Activated naive CD8-positive, alpha-beta T cell treated with anti-CD3 and anti-CD28 coated beads, Interleukin-2, amount 50 U/mL, for 16 hours (primary cell): ENCODE results near the gene TLL2.

ENCODE experiments used
- DNase-seq: peaks from one replicate; pipeline ENCODE4 v3.0.0-alpha.2; 2020; ENCODE audit warnings: low read depth, low spot score

Gene TLL2

DNA sequence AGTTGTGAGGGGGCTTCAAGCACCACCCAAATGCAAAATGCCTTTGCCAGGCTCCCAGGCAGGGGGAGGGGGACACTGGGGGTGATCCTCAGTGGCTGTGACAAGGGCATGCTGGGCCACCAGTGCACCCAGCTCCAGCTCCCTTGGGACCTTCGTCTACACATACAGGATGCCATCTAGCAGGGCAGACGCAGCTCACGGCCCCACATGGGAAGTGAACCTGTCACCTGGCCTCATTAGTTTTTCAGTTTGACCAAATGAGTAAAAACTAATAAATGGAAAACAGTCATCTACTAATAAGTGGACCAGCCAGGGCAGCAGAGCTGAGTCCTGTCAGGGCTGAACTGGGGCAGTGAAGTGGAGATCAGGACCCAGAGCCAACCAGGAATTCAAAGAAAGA is 50.2 kb downstream of the TLL2 start:
- no peak for DNase-seq

DNA sequence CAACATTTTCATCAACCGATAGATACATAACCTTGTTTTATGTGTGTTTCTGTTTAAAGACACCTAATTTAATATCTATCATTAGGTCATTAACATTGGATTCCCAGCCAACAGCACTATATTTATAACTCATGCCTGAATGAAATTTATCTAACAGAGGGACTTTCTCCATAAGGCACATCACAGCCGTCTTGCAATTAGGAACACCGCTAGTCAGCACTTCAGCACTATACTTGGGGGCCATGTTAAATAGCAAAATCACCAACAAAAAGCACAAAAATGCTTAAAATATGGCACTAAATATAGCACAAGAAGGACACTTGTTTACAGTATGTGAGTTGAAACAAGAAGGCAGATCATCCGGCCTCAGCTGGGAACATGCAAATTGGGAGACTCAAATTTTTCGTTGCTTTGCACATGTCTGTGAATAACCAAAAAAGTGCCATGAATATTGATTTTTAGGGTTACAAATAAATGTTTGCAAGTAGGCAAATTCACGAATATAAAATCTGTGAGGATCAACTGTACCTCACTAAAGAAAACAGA is 51.0 kb downstream of the TLL2 start:
- no peak for DNase-seq

DNA sequence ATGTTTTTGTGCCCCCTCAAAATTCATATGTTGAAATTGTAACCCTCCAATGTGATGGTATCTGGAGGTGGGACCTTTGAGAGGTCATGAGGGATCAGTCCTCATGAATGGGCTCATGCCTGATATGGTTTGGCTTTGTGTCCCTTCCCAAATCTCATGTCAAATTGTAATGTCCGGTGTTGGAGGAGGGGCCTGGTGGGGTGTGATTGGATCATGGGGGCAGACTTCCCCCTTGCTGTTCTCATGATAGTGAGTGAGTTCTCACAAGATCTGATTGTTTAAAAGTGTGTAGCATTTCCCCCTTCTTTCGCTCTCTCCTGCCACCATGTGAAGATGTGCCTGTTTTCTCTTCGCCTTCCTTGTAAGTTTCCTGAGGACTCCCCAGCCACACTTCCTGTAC is 53.4 kb downstream of the TLL2 start:
- no peak for DNase-seq

DNA sequence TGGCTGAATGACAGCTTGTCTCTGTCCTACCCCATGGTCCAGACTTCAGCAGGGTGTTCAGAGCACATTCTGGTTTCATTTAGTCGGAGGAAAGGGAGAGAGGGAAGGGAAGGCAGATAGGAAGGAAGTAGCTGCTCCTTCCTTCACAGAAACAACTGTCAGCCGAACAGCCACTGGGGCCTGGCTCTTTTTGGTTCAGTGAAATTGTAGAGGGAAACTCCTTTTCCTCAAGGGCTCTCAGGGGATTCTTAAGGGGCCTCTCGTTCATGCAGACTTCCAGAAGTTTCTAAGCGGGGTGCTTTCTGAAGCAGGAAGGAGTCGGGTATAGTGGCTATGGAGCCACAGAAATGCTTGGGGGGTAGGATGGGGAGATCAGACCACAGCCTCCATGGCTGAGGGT is 56.4 kb downstream of the TLL2 start:
- no peak for DNase-seq

DNA sequence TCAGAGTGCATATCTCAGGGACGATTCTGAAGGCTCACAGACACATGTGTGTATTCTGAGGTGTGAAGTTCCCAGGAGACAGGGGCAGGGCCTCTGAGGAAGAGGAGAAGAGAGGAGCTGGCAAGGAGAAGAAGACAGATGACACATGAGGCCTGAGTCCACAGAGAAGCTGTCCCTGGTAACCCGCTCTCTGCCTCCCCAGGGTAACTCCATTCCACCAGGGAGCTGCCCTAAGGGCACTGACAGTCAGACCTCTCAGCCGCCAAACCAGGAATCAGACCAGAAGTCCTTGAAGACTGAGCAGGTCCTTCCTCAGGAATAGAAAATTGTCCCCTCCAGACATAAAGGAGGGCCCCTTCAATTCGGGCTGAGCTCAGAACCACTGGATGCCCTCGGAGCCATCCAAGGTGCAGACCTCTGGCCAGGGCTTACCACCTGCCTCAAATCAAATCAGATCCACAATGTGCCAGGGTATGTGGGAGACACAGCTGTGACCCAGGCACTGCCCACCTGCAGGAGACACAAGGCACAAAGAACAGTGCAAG is 57.4 kb downstream of the TLL2 start:
- no peak for DNase-seq

DNA sequence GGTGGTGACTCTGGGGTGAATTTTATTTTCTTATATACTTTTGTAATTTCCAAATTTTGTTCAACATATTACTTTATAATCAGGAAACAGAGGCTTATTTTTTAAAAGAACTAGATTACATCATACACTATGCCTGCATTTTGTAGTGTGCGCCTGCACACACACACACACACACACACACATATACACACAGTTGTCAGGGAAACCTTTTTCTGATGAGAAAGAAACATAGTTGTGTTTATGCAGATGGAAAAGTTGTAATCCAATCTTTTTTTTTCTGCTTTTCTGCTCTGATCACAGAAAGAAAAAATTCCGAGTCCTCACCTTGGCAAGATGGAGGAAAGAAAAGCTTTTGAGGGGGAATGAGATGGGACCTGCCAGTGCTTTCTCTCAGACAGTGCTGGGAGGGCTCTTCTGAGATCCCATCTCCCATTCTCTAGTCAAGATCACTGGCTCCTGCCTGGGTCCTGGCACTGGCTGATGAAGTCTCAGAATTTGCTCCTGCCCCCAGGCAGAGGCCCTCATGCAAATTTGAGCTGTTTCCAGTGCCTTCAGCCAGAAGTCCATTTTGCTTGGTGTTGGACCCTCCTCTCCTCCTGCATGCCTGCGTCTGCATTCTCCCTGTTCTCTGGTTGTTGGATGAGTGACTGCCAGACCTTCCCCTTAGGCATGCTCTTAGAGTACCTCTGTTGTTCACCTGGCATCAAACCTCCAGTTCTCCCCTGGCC is 59.7 kb downstream of the TLL2 start:
- no peak for DNase-seq

DNA sequence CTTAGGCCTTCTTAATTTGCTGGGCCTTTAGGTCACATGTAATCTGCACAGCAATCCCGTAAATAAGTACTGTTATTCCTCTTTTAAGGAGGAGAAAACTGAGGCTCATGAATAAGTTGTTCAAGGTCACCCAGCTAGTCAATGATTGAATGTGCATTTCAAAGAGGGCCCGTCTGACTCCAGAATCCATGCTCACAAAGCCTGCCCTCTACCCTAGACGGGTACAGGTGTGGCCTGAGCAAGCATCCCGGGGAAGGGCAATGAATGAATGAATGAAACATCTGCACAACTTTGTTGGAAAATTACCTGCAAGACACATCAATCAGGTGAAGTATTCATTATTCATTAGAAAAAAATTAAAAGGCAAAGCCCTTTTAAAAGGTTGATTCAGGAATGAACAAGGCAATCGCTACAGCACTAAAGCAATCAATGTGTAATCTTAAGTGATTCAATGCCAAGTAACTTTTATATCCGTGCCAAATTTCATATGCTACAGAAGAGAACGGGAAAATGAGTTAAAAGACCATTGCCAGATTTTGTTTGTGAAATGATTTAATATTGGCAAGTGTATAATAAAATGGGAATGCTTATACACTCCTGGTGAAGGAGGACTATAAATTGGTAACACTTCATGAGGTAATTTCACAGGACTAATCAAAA is 61.1 kb downstream of the TLL2 start:
- no peak for DNase-seq

DNA sequence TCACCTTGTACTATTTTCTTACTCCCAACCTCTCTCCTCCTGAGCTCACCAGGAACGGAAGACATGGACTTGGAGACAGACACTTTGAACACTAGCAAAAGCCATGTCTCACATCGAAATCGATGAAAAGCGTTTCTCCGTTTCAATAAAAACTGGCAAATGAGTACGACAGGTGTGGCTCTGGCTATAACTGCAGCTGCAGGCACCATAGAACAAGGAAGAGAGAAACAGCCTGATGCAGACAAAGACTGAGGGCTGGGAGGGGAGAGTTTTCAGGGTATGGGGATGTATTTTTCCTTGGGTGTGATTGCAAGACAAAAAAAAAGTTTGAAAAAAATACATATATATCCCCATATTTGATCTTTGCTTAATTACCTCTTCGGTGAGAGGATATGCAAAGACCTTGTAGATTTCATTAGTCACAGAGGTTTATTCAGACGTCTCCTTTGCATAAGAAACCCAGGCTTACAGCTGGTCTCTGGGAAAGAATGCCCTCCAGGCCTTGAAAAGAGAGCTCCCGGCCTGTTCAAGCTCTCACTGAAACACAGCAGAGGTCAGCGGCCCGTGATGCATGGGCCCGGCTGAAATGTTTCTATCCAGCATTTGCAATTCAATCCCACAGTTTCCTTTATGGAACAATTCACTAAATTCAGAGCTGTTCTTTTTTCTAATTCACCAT is 63.1 kb downstream of the TLL2 start:
- DNase-seq: no peak

DNA sequence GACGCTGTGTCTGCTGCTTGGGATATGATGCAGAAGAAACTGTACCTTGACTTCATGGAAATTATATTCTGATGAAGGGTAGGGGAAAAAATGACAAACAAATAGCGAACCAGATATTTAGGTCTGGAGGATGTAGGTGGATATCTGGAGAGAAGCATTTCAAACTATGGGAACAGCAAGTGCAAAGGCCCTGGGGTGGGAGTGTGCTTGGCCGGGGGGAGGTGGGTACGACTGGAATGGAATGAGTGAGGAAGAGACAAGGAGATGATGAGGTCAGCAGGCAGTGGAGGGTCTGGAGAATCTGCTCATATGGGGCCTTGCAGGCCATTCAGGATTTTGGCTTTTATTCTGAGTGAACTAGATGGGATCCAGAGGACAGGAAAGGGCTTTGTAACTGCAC is 65.2 kb downstream of the TLL2 start:
- no peak for DNase-seq

DNA sequence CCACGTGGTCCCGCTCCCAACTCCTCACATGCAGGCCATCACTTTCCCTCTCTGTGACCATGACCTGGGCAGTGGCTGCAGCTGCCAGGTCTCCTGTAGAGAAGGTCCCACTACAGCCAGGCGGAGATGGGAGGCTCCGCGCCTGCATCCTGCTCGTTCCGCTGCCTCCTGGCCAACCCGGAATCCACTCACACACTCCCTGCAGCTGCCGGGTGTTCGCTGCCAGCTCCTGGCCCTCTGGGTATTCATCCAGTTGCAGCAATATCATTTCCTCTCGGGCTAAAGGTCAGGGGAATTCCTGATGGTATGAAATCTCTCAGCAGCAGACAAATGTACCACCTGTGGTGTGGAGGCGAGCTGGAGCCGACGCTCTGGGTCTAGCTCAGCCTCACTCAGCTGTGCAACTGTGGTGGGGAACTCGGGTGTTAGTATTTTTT is 65.7 kb downstream of the TLL2 start:
- no peak for DNase-seq

DNA sequence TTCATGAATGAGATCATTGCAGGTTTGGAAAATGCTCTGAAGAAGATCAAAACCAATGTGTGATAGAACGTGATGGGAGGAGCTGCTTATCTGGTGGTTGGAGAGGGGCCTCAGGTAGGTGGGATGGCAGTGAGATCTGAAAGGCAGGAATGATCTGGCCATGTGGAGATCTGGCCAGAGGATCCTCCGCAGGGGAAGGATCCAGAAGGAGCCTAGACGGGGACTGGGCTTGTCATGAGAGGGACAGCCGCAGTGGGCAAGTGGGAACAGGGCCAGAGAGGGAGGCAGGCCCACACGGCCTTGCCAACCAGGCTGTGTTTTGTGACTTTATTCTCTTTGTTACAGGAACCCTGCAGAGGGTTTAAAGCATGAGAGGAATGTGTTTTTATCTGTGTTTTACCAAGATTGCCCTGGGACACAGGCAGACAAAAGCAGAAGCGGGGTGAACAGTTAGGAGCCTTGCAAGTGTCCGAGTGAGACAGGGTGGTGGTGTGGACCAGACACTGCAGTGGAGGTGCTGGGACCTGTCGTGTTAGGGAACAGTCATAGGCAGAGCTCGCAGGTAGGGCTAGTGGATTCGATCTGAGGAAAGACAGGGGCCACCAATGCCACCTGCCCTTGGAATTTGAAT is 66.6 kb downstream of the TLL2 start:
- no peak for DNase-seq

DNA sequence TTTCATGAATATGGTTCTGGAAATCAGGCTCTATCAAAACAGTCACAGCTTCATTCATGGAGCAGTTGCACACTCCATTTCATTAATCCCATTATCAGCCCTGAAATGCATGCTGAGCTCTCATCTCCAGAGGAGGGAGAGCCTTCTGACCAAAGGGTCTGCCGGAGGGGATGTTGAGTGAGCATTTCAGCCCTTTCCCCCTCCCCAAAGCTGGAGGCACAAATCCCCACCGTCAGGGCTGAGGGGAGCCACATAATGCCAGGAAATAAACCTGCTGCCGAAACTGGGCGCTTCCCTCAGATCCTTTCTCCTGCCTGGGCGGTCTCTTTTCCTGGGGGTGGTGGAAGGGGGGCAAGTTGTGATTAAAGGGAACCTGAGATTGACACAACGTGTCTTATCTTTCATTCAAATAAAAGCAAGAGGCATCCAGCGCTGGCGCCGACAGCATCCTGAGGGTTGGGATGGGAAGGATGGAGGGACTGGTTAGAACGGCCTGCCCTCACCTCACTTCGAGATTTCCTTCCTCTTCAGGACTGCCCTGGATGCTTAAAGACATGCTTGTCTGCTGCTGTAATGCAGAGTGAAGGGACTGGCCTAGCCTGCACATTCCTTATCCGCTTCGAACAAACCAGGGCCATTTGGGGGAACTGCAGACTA is 71.6 kb downstream of the TLL2 start:
- no peak for DNase-seq

DNA sequence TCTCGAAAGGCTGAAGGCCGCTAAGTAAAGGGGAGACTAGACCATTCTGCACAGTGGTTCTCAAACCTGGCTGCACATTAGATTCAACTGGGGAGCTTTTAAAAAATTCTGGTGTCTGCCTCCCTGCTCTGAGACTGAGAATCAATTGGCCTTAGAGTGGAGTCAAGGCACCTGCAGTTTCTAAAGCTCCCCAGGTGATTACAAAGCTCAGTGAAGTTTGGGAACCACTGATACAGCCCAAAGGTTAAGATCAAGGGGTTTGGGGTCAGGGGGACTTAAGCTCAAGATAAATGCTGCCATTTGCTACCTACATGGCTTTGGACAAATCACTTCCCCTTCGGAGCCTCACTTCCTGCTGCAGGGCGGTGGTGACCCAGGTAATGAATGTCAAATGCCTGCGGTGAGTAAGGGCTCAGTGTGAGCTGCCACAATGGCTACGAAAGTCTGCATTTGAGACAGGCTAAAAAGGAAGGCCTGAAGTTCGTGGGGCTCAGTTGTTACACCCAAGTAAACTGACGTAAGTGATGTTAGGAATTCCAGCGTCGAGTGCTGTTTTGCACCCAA is 72.3 kb downstream of the TLL2 start:
- DNase-seq: no peak

DNA sequence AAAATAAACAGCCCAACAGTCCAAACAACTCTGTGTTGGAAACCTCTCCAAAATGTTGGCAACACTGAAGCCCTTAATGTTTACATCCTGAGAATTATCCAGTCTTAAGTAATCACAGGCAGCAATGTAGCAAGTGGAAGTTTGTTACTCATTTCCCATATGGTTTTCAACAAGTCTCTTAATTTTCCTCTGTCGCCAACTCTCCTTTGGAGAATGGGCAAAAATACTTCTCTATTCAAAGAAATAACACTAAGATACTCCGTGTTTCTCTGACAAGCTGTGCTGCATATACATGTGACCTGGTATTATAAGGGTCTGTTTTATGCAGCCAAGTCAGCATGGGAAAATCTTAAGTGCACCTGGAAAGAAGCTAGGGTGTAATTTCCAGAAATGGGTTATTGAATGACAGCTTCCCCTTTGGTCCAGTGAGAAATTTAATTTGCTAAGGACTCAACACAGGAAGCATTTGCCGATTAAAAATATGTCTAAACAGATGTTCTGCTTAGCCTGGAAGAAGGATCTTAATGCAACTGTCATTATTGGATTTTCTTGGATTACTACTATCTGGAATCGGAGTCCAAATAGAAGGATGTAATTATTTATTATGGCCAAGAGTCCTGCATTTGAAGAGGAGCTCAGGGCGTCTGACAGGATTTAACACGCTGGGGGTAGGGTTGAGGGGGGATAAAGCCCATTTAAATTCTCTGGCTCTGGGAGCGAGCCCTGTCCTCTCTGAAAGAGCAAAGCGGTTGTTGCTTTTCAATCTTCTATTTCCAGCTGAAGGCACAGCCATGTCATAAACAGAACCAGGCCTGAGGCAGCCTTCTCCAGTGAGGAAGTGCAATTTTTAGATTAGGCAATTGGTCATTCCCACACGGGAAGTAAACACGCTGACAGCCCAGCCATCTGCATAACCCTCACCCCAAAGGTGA is 73.1 kb downstream of the TLL2 start:
- no peak for DNase-seq

DNA sequence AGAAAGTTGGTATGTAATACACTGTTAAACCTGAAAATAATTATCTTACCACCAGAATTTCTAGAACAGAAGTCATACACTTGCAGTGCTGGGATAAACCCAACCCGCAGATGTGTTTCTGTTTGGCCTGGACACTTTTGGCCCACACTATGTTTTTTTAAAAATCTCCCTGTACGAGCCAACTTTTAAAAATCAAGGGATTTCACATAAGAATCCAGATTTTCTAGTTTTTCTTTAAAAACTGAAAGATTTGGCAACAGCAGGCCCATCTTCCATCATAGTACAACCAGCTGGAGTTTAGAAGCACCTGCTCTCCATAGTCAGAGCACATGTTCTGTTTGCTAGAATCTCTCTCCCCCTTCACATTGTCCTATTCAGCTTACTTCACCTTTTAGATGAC is 74.0 kb downstream of the TLL2 start:
- no peak for DNase-seq

DNA sequence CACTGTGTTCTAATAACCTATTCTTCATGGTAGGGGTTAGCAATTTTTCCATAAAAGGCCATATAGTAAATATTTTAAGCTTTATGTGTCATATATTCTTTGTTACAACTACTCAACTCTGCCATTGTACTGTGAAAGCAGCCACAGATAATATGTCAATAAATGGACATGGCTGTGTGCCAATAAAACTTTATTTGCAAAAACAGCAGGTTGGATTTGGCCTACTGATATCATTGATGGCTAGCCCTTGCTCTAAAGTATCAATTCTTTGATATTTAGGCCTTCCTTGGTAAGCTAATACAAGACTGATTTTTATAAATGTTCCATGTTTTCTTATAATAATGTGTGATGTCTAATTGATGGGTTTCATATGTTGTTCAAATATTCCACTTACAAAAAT is 77.7 kb downstream of the TLL2 start:
- DNase-seq: no peak

DNA sequence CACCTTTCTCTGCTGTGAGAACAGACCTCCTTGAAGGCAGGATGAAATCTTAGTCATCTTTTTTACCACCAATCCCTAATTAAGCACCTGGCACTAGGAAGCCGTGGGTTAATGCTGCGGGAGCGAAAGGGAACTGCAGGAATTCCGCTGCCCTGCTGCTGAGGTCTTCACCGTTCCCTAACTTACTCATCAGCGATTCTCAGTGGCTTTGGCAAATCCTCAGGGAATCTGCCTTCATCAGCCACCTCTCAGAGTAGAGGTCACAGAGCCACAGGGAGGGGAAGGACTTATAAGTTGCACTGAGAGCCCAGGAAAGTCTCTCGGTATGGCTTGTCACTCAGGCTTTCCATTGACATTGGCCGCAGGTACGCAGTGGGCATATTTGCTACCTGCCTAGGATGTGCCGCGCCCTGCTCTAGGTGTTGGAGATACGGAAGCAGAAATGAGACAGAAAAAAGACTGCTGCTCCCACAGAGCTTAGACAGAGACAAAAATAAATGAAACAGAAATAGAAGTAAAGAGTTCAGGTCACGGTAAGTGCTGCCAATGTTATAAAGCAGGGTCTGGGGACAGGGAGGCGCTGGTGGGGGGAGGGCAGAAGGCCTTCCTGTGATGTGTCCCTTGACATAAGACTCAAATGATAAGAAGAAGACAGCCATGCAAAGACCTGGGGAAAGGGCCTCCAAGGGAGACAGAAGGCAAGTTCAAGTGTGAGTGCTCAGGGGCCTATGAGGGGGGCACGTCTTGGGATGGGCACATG is 82.3 kb downstream of the TLL2 start:
- no peak for DNase-seq

DNA sequence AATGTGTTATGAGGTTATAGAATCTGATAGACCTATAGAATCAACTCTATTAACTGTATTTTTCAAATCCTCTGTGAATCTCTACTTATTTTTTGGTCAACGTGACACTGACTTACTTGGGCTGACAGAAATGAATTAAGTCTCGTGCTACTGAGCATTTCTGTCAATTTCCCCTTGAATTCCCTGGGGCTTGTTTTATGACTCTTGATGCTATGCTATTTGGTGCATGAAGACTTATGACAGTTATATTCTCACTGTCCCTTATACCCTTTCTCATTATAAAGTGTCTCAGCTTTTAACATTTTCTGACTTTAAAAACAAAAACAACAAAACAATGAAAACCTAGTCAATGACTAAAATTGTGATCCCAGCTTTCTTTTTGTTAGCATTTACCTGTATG is 86.4 kb downstream of the TLL2 start:
- no peak for DNase-seq

DNA sequence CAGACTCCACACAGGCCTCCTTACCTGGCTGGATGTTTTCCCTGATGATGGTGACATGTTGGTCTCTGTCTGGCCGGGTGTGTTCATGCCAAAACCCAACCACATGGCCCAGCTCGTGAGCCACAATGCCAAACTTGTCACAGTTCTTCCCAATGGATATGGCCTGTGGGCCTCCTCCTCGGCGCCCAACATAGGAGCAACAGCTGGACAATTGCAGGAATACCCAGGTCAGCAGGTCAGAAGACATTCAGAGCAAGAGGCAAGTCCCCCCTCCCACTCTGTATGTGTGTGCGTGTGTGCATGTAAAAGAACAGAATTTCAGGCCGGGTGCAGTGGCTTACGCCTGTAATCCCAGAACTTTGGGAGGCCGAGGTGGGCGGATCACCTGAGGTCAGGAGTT is 91.2 kb downstream of the TLL2 start:
- DNase-seq: no peak
